BLaER1 treated with 17β-estradiol and CSF1 and Interleukin-3, amounts not matched to agents 10 nM and 100 nM (cell line): ENCODE results near the gene TOR3A.
A peak's percentile ranks its signal among the peaks of the same experiment; 100 is the strongest.

Source experiments
- H3K27ac ChIP-seq, 11 experiments: shearing (Covaris generic); formaldehyde crosslinking; 2 replicates each; pipeline ENCODE4 v1.8.1; 2022
- H3K27me3 ChIP-seq, 11 experiments: shearing (Covaris generic); formaldehyde crosslinking; 2 replicates each; pipeline ENCODE4 v1.8.1; 2022
- H3K36me3 ChIP-seq, 11 experiments: shearing (Covaris generic); formaldehyde crosslinking; 2 replicates each; pipeline ENCODE4 v1.8.1; 2022
- H3K4me1 ChIP-seq, 10 experiments: shearing (Covaris generic); formaldehyde crosslinking; 2 replicates each; pipeline ENCODE4 v1.8.1; 2022
- H3K4me2 ChIP-seq, 11 experiments: shearing (Covaris generic); formaldehyde crosslinking; 2 replicates each; pipeline ENCODE4 v1.8.1; 2022
- H3K4me3 ChIP-seq, 10 experiments: shearing (Covaris generic); formaldehyde crosslinking; 2 replicates each; pipeline ENCODE4 v1.8.1; 2022
- H3K9ac ChIP-seq, 11 experiments: shearing (Covaris generic); formaldehyde crosslinking; 2 replicates each; pipeline ENCODE4 v1.8.1; 2022
- H3K9me3 ChIP-seq, 11 experiments: shearing (Covaris generic); formaldehyde crosslinking; replicated peaks in 1 of 11; 2 replicates each; pipeline ENCODE4 v1.8.1; 2022
- H4K20me1 ChIP-seq, 11 experiments: shearing (Covaris generic); formaldehyde crosslinking; 2 replicates each; pipeline ENCODE4 v1.8.1; 2022
- Cebpa-rat ChIP-seq, 11 experiments: shearing (Covaris generic); IDR thresholded peaks; 2 replicates each; pipeline ENCODE4 v1.8.1; 2022

Gene TOR3A

GRCh38 chr1:179107706-179108629, 26.1 kb downstream of the TOR3A start:
- peak overlapping the region in 4 of 11 experiments; percentile 28 to 56 (median 51); a peak in 8 of 22 replicates for H3K4me2 ChIP-seq
- peaks cover 0 to 16% (median 5%) of the 10 kb centered on the region in 10 experiments; a peak in 9 of 20 replicates for H3K4me1 ChIP-seq
- H3K27ac ChIP-seq: no peak overlapping the region
- H3K36me3 ChIP-seq: peaks cover 65 to 89% (median 71%) of the 10 kb centered on the region in 11 experiments
- no peak for TF ChIP-seq Cebpa-rat (IDR thresholded peaks at IDR 0.05)
- no peaks in the 10 kb centered on the region for H3K9me3 ChIP-seq
- no peaks in the 10 kb centered on the region for H3K27me3 ChIP-seq
- H4K20me1 ChIP-seq: no peaks in the 10 kb centered on the region; a peak in 1 of 22 replicates
- no peak overlapping the region for H3K4me3 ChIP-seq
- no peak overlapping the region for H3K9ac ChIP-seq

- Histone ChIP-seq H3K27me3 (no peaks in the 10 kb centered on the region), H3K9ac (no peak overlapping the region), H3K36me3 (peaks cover 70 to 92% (median 73%) of the 10 kb centered on the region in 11 experiments), H3K4me1 (peaks cover 0 to 16% (median 5%) of the 10 kb centered on the region in 10 experiments; a peak in 9 of 20 replicates), H3K9me3 (no peaks in the 10 kb centered on the region), H3K4me2 (peak overlapping the region in 4 of 11 experiments; percentile 28 to 56 (median 51); a peak in 8 of 22 replicates), H3K27ac (no peak overlapping the region), H3K4me3 (no peak overlapping the region), H4K20me1 (no peaks in the 10 kb centered on the region; a peak in 1 of 22 replicates)
- TF ChIP-seq Cebpa-rat (IDR thresholded peaks at IDR 0.05): no peak
Observed at GRCh38 chr1:179108644-179109043, 26.8 kb downstream of the TOR3A start.

- no peaks in the 10 kb centered on the region for H3K9me3 ChIP-seq
- no peaks in the 10 kb centered on the region for H4K20me1 ChIP-seq
- H3K27me3 ChIP-seq: no peaks in the 10 kb centered on the region
- H3K27ac ChIP-seq: no peak overlapping the region
- no peak for TF ChIP-seq Cebpa-rat (IDR thresholded peaks at IDR 0.05)
- no peak overlapping the region for H3K4me2 ChIP-seq
- H3K36me3 ChIP-seq: peaks cover 80 to 100% (median 94%) of the 10 kb centered on the region in 11 experiments
- H3K9ac ChIP-seq: no peak overlapping the region
- no peak overlapping the region for H3K4me3 ChIP-seq
- H3K4me1 ChIP-seq: peaks cover 0 to 6% (median 0%) of the 10 kb centered on the region in 10 experiments; a peak in 2 of 20 replicates
Observed at GRCh38 chr1:179115181-179115580, 33.3 kb downstream of the TOR3A start.

- no peak overlapping the region for H3K27ac ChIP-seq
- no peak overlapping the region for H3K9ac ChIP-seq
- TF ChIP-seq Cebpa-rat (IDR thresholded peaks at IDR 0.05): no peak
- H3K4me1 ChIP-seq: peaks cover 0 to 13% (median 0%) of the 10 kb centered on the region in 10 experiments; a peak in 4 of 20 replicates
- peaks cover 64 to 94% (median 79%) of the 10 kb centered on the region in 11 experiments for H3K36me3 ChIP-seq
- H3K9me3 ChIP-seq: no peaks in the 10 kb centered on the region
- no peak overlapping the region for H3K4me2 ChIP-seq
- H3K27me3 ChIP-seq: no peaks in the 10 kb centered on the region
- H3K4me3 ChIP-seq: no peak overlapping the region
- H4K20me1 ChIP-seq: peaks cover 0 to 5% (median 0%) of the 10 kb centered on the region in 11 experiments; a peak in 1 of 22 replicates
Observed at GRCh38 chr1:179119513-179119912, 37.6 kb downstream of the TOR3A start.

- H3K9ac ChIP-seq: no peak overlapping the region
- H3K4me1 ChIP-seq: peaks cover 0 to 19% (median 0%) of the 10 kb centered on the region in 10 experiments; a peak in 4 of 20 replicates
- H4K20me1 ChIP-seq: peaks cover 0 to 5% (median 0%) of the 10 kb centered on the region in 11 experiments; a peak in 1 of 22 replicates
- H3K9me3 ChIP-seq: no peaks in the 10 kb centered on the region
- no peak overlapping the region for H3K4me3 ChIP-seq
- no peak overlapping the region for H3K4me2 ChIP-seq
- H3K27ac ChIP-seq: no peak overlapping the region
- no peak for TF ChIP-seq Cebpa-rat (IDR thresholded peaks at IDR 0.05)
- H3K27me3 ChIP-seq: no peaks in the 10 kb centered on the region
- H3K36me3 ChIP-seq: peaks cover 60 to 94% (median 71%) of the 10 kb centered on the region in 11 experiments
Observed at GRCh38 chr1:179120736-179121135, 38.9 kb downstream of the TOR3A start.

- Histone ChIP-seq H3K4me1 (peaks cover 0 to 22% (median 0%) of the 10 kb centered on the region in 10 experiments; a peak in 5 of 20 replicates), H3K9me3 (no peaks in the 10 kb centered on the region), H3K4me2 (no peak overlapping the region), H3K9ac (no peak overlapping the region), H3K4me3 (no peak overlapping the region), H4K20me1 (peaks cover 0 to 5% (median 0%) of the 10 kb centered on the region in 11 experiments; a peak in 1 of 22 replicates), H3K27ac (no peak overlapping the region), H3K27me3 (no peaks in the 10 kb centered on the region), H3K36me3 (peaks cover 64 to 94% (median 71%) of the 10 kb centered on the region in 11 experiments)
- TF ChIP-seq Cebpa-rat (IDR thresholded peaks at IDR 0.05): no peak
Observed at GRCh38 chr1:179121159-179121938, 39.5 kb downstream of the TOR3A start.

GRCh38 chr1:179124873-179125272, 43.0 kb downstream of the TOR3A start:
- Histone ChIP-seq H3K4me2 (peak overlapping the region in 2 of 11 experiments; percentile 37; a peak in 2 of 22 replicates), H3K27ac (no peak overlapping the region), H3K27me3 (no peaks in the 10 kb centered on the region), H3K9ac (no peak overlapping the region), H4K20me1 (peaks cover 0 to 5% (median 0%) of the 10 kb centered on the region in 11 experiments; a peak in 1 of 22 replicates), H3K36me3 (peaks cover 32 to 70% (median 42%) of the 10 kb centered on the region in 11 experiments), H3K4me1 (peaks cover 13 to 53% (median 23%) of the 10 kb centered on the region in 10 experiments), H3K4me3 (no peak overlapping the region), H3K9me3 (no peaks in the 10 kb centered on the region)
- TF ChIP-seq Cebpa-rat (IDR thresholded peaks at IDR 0.05): no peak

GRCh38 chr1:179126338-179127060, 44.6 kb downstream of the TOR3A start:
- TF ChIP-seq Cebpa-rat (IDR thresholded peaks at IDR 0.05): no peak
- Histone ChIP-seq H3K27me3 (no peaks in the 10 kb centered on the region), H3K9me3 (no peaks in the 10 kb centered on the region), H3K4me2 (peak overlapping the region in 4 of 11 experiments; percentile 41 to 82 (median 67); a peak in 6 of 22 replicates), H3K4me3 (no peak overlapping the region), H3K27ac (peak overlapping the region in 2 of 11 experiments; percentile 22 to 32; a peak in 3 of 22 replicates), H3K9ac (no peak overlapping the region), H3K36me3 (peaks cover 30 to 71% (median 45%) of the 10 kb centered on the region in 11 experiments), H4K20me1 (peaks cover 0 to 2% (median 0%) of the 10 kb centered on the region in 11 experiments; a peak in 1 of 22 replicates), H3K4me1 (peaks cover 16 to 58% (median 27%) of the 10 kb centered on the region in 10 experiments)
